ENCODE measurements around the gene PPFIA2.

Gene PPFIA2

GRCh38 chr12:81340910-81341309 is 418.2 kb downstream of the PPFIA2 start:
- Histone ChIP-seq H3K27ac (ENCODE audit: insufficient read depth in 1 of 2, low read depth in 1 of 2, low read length in 2 of 2, poor library complexity in 1 of 2, severe bottlenecking in 2 of 2) (no peak overlapping the region), H3K9me3 (ENCODE audit: control extremely low read depth in 1 of 5, control insufficient read depth in 4 of 5, insufficient read depth in 2 of 5, low read depth in 1 of 5, low read length in 4 of 5) (no peaks in the 10 kb centered on the region), H3K27me3 (replicated peaks in 2 of 5; ENCODE audit: control insufficient read depth in 4 of 5, insufficient read depth in 5 of 5, low read length in 4 of 5) (no peaks in the 10 kb centered on the region), H3K36me3 (ENCODE audit: control insufficient read depth in 4 of 4, insufficient read depth in 4 of 4, low read length in 3 of 4) (no peaks in the 10 kb centered on the region), H3K4me3 (ENCODE audit: control insufficient read depth in 1 of 7, extremely low read depth in 1 of 7, insufficient read depth in 4 of 7, low read depth in 2 of 7, low read length in 6 of 7) (no peak overlapping the region), H3K4me1 (ENCODE audit: control extremely low read depth in 1 of 4, control insufficient read depth in 4 of 4, insufficient read depth in 4 of 4, low read length in 3 of 4) (no peaks in the 10 kb centered on the region)
- 76% methylated on average over 3 of the region's 5 CpGs for WGBS (ENCODE audit: insufficient coverage)
- no peak for DNase-seq
- ChIA-PET CTCF (no interaction called here), POLR2A (no interaction called here)

DNA sequence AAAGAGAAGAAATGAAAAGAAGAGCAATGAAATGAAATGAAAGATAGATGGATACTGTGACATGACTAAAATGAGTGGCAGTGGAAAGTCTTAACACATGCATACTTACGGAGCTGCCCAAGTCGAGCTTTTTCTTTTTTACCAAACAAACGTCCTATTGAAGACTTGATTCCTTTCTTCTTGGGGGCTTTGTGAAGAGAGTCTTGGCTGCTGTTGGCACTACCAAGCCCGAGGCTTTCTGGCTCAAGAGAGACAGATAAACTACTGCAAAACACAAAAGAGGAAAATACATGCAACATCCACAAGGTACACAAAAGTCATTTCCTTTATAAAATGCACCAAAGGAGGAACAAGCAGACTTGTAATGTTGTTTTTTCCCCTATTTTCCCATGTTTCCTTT is 420.1 kb downstream of the PPFIA2 start:
- Histone ChIP-seq H3K4me3 (ENCODE audit: control insufficient read depth in 1 of 7, extremely low read depth in 1 of 7, insufficient read depth in 4 of 7, low read depth in 2 of 7, low read length in 6 of 7) (no peak overlapping the region), H3K36me3 (ENCODE audit: control insufficient read depth in 4 of 4, insufficient read depth in 4 of 4, low read length in 3 of 4) (no peaks in the 10 kb centered on the region), H3K4me1 (ENCODE audit: control extremely low read depth in 1 of 4, control insufficient read depth in 4 of 4, insufficient read depth in 4 of 4, low read length in 3 of 4) (no peaks in the 10 kb centered on the region), H3K27ac (ENCODE audit: insufficient read depth in 1 of 2, low read depth in 1 of 2, low read length in 2 of 2, poor library complexity in 1 of 2, severe bottlenecking in 2 of 2) (no peak overlapping the region), H3K9me3 (ENCODE audit: control extremely low read depth in 1 of 5, control insufficient read depth in 4 of 5, insufficient read depth in 2 of 5, low read depth in 1 of 5, low read length in 4 of 5) (no peaks in the 10 kb centered on the region), H3K27me3 (replicated peaks in 2 of 5; ENCODE audit: control insufficient read depth in 4 of 5, insufficient read depth in 5 of 5, low read length in 4 of 5) (no peaks in the 10 kb centered on the region)
- ChIA-PET POLR2A (no interaction called here), CTCF (interaction anchor here (0.8 kb wide), 1 partner anchor 8 kb away, joined by 4 read pairs; no protein-coding TSS in a partner anchor)
- WGBS (ENCODE audit: insufficient coverage) = no CpG with 5 or more reads among the region's 4 CpGs
- DNase-seq = no peak

- no peaks in the 10 kb centered on the region for H3K27me3 ChIP-seq (replicated peaks in 2 of 5; ENCODE audit: control insufficient read depth in 4 of 5, insufficient read depth in 5 of 5, low read length in 4 of 5)
- DNase-seq = no peak
- CTCF ChIA-PET = no interaction called here
- POLR2A ChIA-PET = no interaction called here
- WGBS (ENCODE audit: insufficient coverage) = 80% methylated on average over 1 of the region's 2 CpGs
- H3K4me1 ChIP-seq (ENCODE audit: control extremely low read depth in 1 of 4, control insufficient read depth in 4 of 4, insufficient read depth in 4 of 4, low read length in 3 of 4) = no peaks in the 10 kb centered on the region
- no peak overlapping the region for H3K4me3 ChIP-seq (ENCODE audit: control insufficient read depth in 1 of 7, extremely low read depth in 1 of 7, insufficient read depth in 4 of 7, low read depth in 2 of 7, low read length in 6 of 7)
- no peaks in the 10 kb centered on the region for H3K9me3 ChIP-seq (ENCODE audit: control extremely low read depth in 1 of 5, control insufficient read depth in 4 of 5, insufficient read depth in 2 of 5, low read depth in 1 of 5, low read length in 4 of 5)
- H3K27ac ChIP-seq (ENCODE audit: insufficient read depth in 1 of 2, low read depth in 1 of 2, low read length in 2 of 2, poor library complexity in 1 of 2, severe bottlenecking in 2 of 2) = no peak overlapping the region
- H3K36me3 ChIP-seq (ENCODE audit: control insufficient read depth in 4 of 4, insufficient read depth in 4 of 4, low read length in 3 of 4) = no peaks in the 10 kb centered on the region
These were observed 421.3 kb downstream of the PPFIA2 start for GRCh38 chr12:81337886-81338285.

- DNase-seq = no peak
- POLR2A ChIA-PET = no interaction called here
- CTCF ChIA-PET = no interaction called here
- WGBS (ENCODE audit: insufficient coverage) = 72% methylated on average over 2 of the region's 2 CpGs
- no peak overlapping the region for H3K27ac ChIP-seq (ENCODE audit: insufficient read depth in 1 of 2, low read depth in 1 of 2, low read length in 2 of 2, poor library complexity in 1 of 2, severe bottlenecking in 2 of 2)
- no peaks in the 10 kb centered on the region for H3K4me1 ChIP-seq (ENCODE audit: control extremely low read depth in 1 of 4, control insufficient read depth in 4 of 4, insufficient read depth in 4 of 4, low read length in 3 of 4)
- H3K27me3 ChIP-seq (replicated peaks in 2 of 5; ENCODE audit: control insufficient read depth in 4 of 5, insufficient read depth in 5 of 5, low read length in 4 of 5) = no peaks in the 10 kb centered on the region
- H3K4me3 ChIP-seq (ENCODE audit: control insufficient read depth in 1 of 7, extremely low read depth in 1 of 7, insufficient read depth in 4 of 7, low read depth in 2 of 7, low read length in 6 of 7) = no peak overlapping the region
- H3K9me3 ChIP-seq (ENCODE audit: control extremely low read depth in 1 of 5, control insufficient read depth in 4 of 5, insufficient read depth in 2 of 5, low read depth in 1 of 5, low read length in 4 of 5) = no peaks in the 10 kb centered on the region
- no peaks in the 10 kb centered on the region for H3K36me3 ChIP-seq (ENCODE audit: control insufficient read depth in 4 of 4, insufficient read depth in 4 of 4, low read length in 3 of 4)
These were observed 425.3 kb downstream of the PPFIA2 start for GRCh38 chr12:81333812-81334211.

GRCh38 chr12:81332054-81332453 is 427.1 kb downstream of the PPFIA2 start:
- no peaks in the 10 kb centered on the region for H3K4me1 ChIP-seq (ENCODE audit: control extremely low read depth in 1 of 4, control insufficient read depth in 4 of 4, insufficient read depth in 4 of 4, low read length in 3 of 4)
- 0% methylated on average over 2 of the region's 4 CpGs for WGBS (ENCODE audit: insufficient coverage)
- CTCF ChIA-PET = no interaction called here
- no peaks in the 10 kb centered on the region for H3K36me3 ChIP-seq (ENCODE audit: control insufficient read depth in 4 of 4, insufficient read depth in 4 of 4, low read length in 3 of 4)
- H3K27ac ChIP-seq (ENCODE audit: insufficient read depth in 1 of 2, low read depth in 1 of 2, low read length in 2 of 2, poor library complexity in 1 of 2, severe bottlenecking in 2 of 2) = no peak overlapping the region
- no peak overlapping the region for H3K4me3 ChIP-seq (ENCODE audit: control insufficient read depth in 1 of 7, extremely low read depth in 1 of 7, insufficient read depth in 4 of 7, low read depth in 2 of 7, low read length in 6 of 7)
- POLR2A ChIA-PET = no interaction called here
- no peaks in the 10 kb centered on the region for H3K9me3 ChIP-seq (ENCODE audit: control extremely low read depth in 1 of 5, control insufficient read depth in 4 of 5, insufficient read depth in 2 of 5, low read depth in 1 of 5, low read length in 4 of 5)
- no peak for DNase-seq
- H3K27me3 ChIP-seq (replicated peaks in 2 of 5; ENCODE audit: control insufficient read depth in 4 of 5, insufficient read depth in 5 of 5, low read length in 4 of 5) = no peaks in the 10 kb centered on the region

DNA sequence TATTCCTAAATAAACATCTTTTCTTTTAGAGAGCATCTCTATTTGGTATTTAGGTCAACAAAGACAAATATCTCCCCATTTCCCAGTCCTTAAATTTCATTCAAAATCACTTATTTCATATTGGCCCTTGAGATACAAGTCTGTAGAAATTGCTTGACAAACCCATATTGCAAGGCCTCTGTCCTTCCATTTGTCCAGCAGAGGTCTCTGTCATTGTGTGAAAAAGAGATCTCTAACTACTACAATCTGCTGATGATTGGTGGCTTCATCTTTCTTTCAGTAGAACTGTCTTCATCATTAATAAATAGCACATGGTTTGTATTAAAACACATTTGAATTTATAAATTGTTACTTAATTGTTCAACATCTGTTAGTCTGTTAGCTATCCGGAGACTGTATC is 428.7 kb downstream of the PPFIA2 start:
- Histone ChIP-seq H3K27me3 (replicated peaks in 2 of 5; ENCODE audit: control insufficient read depth in 4 of 5, insufficient read depth in 5 of 5, low read length in 4 of 5) (no peaks in the 10 kb centered on the region), H3K9me3 (ENCODE audit: control extremely low read depth in 1 of 5, control insufficient read depth in 4 of 5, insufficient read depth in 2 of 5, low read depth in 1 of 5, low read length in 4 of 5) (no peaks in the 10 kb centered on the region), H3K4me1 (ENCODE audit: control extremely low read depth in 1 of 4, control insufficient read depth in 4 of 4, insufficient read depth in 4 of 4, low read length in 3 of 4) (no peaks in the 10 kb centered on the region), H3K36me3 (ENCODE audit: control insufficient read depth in 4 of 4, insufficient read depth in 4 of 4, low read length in 3 of 4) (no peaks in the 10 kb centered on the region), H3K4me3 (ENCODE audit: control insufficient read depth in 1 of 7, extremely low read depth in 1 of 7, insufficient read depth in 4 of 7, low read depth in 2 of 7, low read length in 6 of 7) (no peak overlapping the region), H3K27ac (ENCODE audit: insufficient read depth in 1 of 2, low read depth in 1 of 2, low read length in 2 of 2, poor library complexity in 1 of 2, severe bottlenecking in 2 of 2) (no peak overlapping the region)
- no peak for DNase-seq
- WGBS (ENCODE audit: insufficient coverage) = no CpG with 5 or more reads among the region's 1 CpG
- CTCF ChIA-PET = no interaction called here
- POLR2A ChIA-PET = no interaction called here

- H3K4me1 ChIP-seq (ENCODE audit: control extremely low read depth in 1 of 4, control insufficient read depth in 4 of 4, insufficient read depth in 4 of 4, low read length in 3 of 4) = no peaks in the 10 kb centered on the region
- ChIA-PET POLR2A (no interaction called here), CTCF (interaction anchor here (0.6 kb wide), 1 partner anchor 51 kb away, joined by 3 read pairs; no protein-coding TSS in a partner anchor)
- 75% methylated on average over 1 of the region's 2 CpGs for WGBS (ENCODE audit: insufficient coverage)
- H3K36me3 ChIP-seq (ENCODE audit: control insufficient read depth in 4 of 4, insufficient read depth in 4 of 4, low read length in 3 of 4) = no peaks in the 10 kb centered on the region
- no peak overlapping the region for H3K27ac ChIP-seq (ENCODE audit: insufficient read depth in 1 of 2, low read depth in 1 of 2, low read length in 2 of 2, poor library complexity in 1 of 2, severe bottlenecking in 2 of 2)
- peak in 2 of 3 donors; percentile 0 to 4 for DNase-seq
- no peak overlapping the region for H3K4me3 ChIP-seq (ENCODE audit: control insufficient read depth in 1 of 7, extremely low read depth in 1 of 7, insufficient read depth in 4 of 7, low read depth in 2 of 7, low read length in 6 of 7)
- H3K9me3 ChIP-seq (ENCODE audit: control extremely low read depth in 1 of 5, control insufficient read depth in 4 of 5, insufficient read depth in 2 of 5, low read depth in 1 of 5, low read length in 4 of 5) = no peaks in the 10 kb centered on the region
- no peaks in the 10 kb centered on the region for H3K27me3 ChIP-seq (replicated peaks in 2 of 5; ENCODE audit: control insufficient read depth in 4 of 5, insufficient read depth in 5 of 5, low read length in 4 of 5)
These were observed 430.1 kb downstream of the PPFIA2 start for GRCh38 chr12:81329085-81329484.
